IPS-15b (cell line): ENCODE results near the gene SLFN12L.
"Not testable (repeated sequence)": the region's sequence is repeated elsewhere in the genome, so short reads cannot be mapped to it uniquely, and the experiment has no call there.

Experiments
- H3K27me3 ChIP-seq: one replicate; pipeline ENCODE4 v1.6.1; 2013; ENCODE audit warnings: low read length; ENCODE audit not compliant: control insufficient read depth, insufficient read depth
- H3K36me3 ChIP-seq: one replicate; pipeline ENCODE4 v1.6.1; 2013; ENCODE audit warnings: low read length; ENCODE audit not compliant: control insufficient read depth, insufficient read depth
- H3K4me1 ChIP-seq: one replicate; pipeline ENCODE4 v1.6.1; 2013; ENCODE audit warnings: mild to moderate bottlenecking, low read length; ENCODE audit not compliant: control insufficient read depth, insufficient read depth
- H3K4me3 ChIP-seq: one replicate; pipeline ENCODE4 v1.5.1; 2013; ENCODE audit warnings: low read depth, low read length
- H3K9ac ChIP-seq: one replicate; pipeline ENCODE4 v1.6.1; 2013; ENCODE audit warnings: low read depth, mild to moderate bottlenecking, low read length
- H3K9me3 ChIP-seq: one replicate; pipeline ENCODE4 v1.6.1; 2013; ENCODE audit warnings: mild to moderate bottlenecking, low read length; ENCODE audit not compliant: control insufficient read depth, insufficient read depth

The SLFN12L gene

DNA sequence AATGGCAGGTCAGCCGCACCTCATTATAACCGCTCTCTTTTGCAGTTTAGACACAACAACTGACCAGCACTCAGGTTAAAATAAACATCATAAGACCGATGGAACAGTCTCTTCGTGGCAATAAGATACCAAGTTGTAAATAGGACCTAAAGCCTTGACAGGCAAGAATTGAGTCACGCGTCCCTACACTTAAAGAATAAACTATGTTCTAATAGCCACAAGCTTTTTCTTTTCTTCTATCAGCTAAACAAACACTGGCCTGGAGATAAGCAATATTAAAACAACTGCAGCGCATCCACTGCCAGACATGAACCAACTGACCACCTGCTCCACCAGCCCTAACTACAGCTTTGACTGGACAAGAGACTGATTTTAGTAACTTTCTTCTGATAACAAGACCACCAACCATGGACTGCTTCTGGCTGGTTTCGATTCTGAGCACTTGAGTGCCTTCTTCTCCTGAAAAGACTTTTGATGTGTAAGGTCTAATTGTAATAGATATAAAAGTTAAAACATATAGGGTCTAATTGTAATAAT is 17.5 kb downstream of the SLFN12L start:
- Histone ChIP-seq H3K36me3 (no peaks in the 10 kb centered on the region), H3K9ac (no peak overlapping the region), H3K4me3 (no peak overlapping the region), H3K27me3 (peaks cover 13% of the 10 kb centered on the region), H3K4me1 (peaks cover 2% of the 10 kb centered on the region), H3K9me3 (no peaks in the 10 kb centered on the region)

DNA sequence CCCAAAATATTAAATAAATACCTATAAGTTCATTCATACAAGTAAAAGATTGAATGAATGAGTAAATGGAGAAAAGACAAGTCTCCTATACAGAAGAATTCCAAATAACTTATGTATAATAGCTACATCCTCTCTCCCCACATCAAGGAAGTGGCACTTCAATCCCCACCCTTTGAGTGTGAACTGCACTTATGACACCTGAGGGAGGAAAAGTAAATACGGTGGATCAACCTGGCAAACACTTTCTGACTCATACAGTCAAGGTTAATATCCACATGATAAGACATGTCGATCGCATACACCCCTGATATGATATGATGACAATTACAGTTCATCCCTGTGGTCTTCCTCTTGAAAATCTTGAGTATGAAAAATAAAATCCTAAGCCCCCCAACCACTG is 18.0 kb downstream of the SLFN12L start:
- H3K9ac ChIP-seq: no peak overlapping the region
- H3K36me3 ChIP-seq: no peaks in the 10 kb centered on the region
- no peaks in the 10 kb centered on the region for H3K9me3 ChIP-seq
- H3K4me1 ChIP-seq: peaks cover 2% of the 10 kb centered on the region
- H3K4me3 ChIP-seq: no peak overlapping the region
- H3K27me3 ChIP-seq: peaks cover 18% of the 10 kb centered on the region

GRCh38 chr17:35518431-35518830 is 19.0 kb downstream of the SLFN12L start:
- H3K9me3 ChIP-seq, H3K9ac ChIP-seq, H3K36me3 ChIP-seq, H3K4me3 ChIP-seq, H3K4me1 ChIP-seq: not testable (repeated sequence)
- peaks cover 19% of the 10 kb centered on the region for H3K27me3 ChIP-seq

- Histone ChIP-seq H3K9me3 (no peaks in the 10 kb centered on the region), H3K4me3 (no peak overlapping the region), H3K27me3 (peaks cover 19% of the 10 kb centered on the region), H3K36me3 (no peaks in the 10 kb centered on the region), H3K9ac (no peak overlapping the region), H3K4me1 (no peaks in the 10 kb centered on the region)
Measured at GRCh38 chr17:35515027-35515426, 22.5 kb downstream of the SLFN12L start.

DNA sequence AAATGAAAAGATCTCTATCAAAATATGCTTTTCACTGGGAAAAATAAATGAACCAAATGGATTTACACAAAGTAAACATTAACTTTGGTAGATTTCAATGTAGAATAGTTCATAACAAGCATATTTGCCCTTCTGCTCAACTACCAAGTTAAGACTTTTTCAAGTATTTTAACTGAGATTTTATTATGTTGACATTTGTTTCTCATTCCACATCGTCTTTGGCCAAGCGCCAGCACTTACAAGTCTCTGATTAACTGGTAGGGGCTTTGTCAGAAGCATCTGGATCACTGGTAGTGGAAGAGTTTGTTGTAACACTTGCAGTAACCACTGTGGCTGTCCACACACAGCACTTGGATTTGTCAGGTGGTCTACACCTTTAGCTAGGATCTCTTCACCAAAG is 22.9 kb downstream of the SLFN12L start:
- H3K4me1 ChIP-seq: no peaks in the 10 kb centered on the region
- H3K9ac ChIP-seq: no peak overlapping the region
- no peak overlapping the region for H3K4me3 ChIP-seq
- H3K36me3 ChIP-seq: no peaks in the 10 kb centered on the region
- peaks cover 18% of the 10 kb centered on the region for H3K27me3 ChIP-seq
- no peaks in the 10 kb centered on the region for H3K9me3 ChIP-seq

GRCh38 chr17:35510052-35510451 is 27.4 kb downstream of the SLFN12L start:
- no peak overlapping the region for H3K9ac ChIP-seq
- no peaks in the 10 kb centered on the region for H3K4me1 ChIP-seq
- H3K27me3 ChIP-seq: peaks cover 19% of the 10 kb centered on the region
- H3K4me3 ChIP-seq: no peak overlapping the region
- no peaks in the 10 kb centered on the region for H3K36me3 ChIP-seq
- no peaks in the 10 kb centered on the region for H3K9me3 ChIP-seq

- H3K9ac ChIP-seq, H3K9me3 ChIP-seq, H3K36me3 ChIP-seq, H3K4me1 ChIP-seq, H3K4me3 ChIP-seq: not testable (repeated sequence)
- peaks cover 26% of the 10 kb centered on the region for H3K27me3 ChIP-seq
Measured at GRCh38 chr17:35507714-35508113, 29.8 kb downstream of the SLFN12L start.

DNA sequence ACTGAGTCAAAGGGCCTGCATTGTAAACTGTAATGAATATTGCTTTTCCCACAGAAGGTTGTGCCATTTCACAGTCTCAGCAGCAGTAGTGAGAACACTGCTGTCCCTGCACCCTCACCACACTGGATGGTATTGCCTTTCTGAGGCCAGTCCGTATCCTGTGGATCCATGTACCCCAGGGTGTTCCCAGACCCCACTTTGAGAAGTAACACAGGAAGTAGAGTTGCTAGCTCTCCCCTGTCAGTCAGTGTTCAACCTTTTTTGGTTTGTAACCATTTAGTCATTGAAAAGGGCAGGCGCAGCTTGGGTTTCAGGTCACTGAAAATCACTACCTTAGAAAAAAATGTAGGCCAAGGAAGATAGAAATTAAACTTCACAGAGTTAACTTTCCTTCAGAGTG is 37.9 kb downstream of the SLFN12L start:
- no peaks in the 10 kb centered on the region for H3K4me1 ChIP-seq
- H3K9ac ChIP-seq: no peak overlapping the region
- H3K36me3 ChIP-seq: no peaks in the 10 kb centered on the region
- H3K9me3 ChIP-seq: no peaks in the 10 kb centered on the region
- H3K4me3 ChIP-seq: no peak overlapping the region
- H3K27me3 ChIP-seq: peaks cover 87% of the 10 kb centered on the region

GRCh38 chr17:35498448-35499178 is 38.9 kb downstream of the SLFN12L start:
- no peak overlapping the region for H3K9ac ChIP-seq
- no peaks in the 10 kb centered on the region for H3K9me3 ChIP-seq
- no peaks in the 10 kb centered on the region for H3K36me3 ChIP-seq
- peaks cover 90% of the 10 kb centered on the region for H3K27me3 ChIP-seq
- H3K4me1 ChIP-seq: no peaks in the 10 kb centered on the region
- H3K4me3 ChIP-seq: peak overlapping the region; percentile 49

- H3K4me3 ChIP-seq: peak overlapping the region; percentile 39
- H3K27me3 ChIP-seq: peaks cover 98% of the 10 kb centered on the region
- H3K9me3 ChIP-seq: no peaks in the 10 kb centered on the region
- no peaks in the 10 kb centered on the region for H3K36me3 ChIP-seq
- H3K4me1 ChIP-seq: no peaks in the 10 kb centered on the region
- no peak overlapping the region for H3K9ac ChIP-seq
Measured at GRCh38 chr17:35496451-35497290, 40.8 kb downstream of the SLFN12L start.

DNA sequence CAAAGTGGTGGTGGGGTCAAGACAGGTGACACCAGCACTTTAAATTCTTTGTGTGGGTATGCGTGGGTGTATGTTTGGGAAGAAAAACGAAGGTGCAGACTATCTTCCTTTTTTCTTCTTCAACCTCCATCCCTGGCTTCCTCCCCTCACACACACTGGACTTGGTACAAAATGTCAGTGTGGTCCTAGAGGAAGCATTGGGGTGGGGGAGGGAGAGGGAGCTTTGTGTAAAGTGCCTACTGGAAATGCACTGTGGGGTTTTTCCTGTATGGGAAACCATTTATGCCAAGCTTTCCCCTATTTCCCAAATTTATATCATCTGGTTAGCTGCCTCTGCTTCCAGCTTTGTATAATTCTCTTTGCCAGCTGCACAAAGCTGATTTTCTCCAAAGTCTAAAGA is 44.4 kb downstream of the SLFN12L start:
- H3K4me1 ChIP-seq: no peaks in the 10 kb centered on the region
- H3K36me3 ChIP-seq: no peaks in the 10 kb centered on the region
- no peaks in the 10 kb centered on the region for H3K9me3 ChIP-seq
- H3K4me3 ChIP-seq: no peak overlapping the region
- no peak overlapping the region for H3K9ac ChIP-seq
- H3K27me3 ChIP-seq: peaks cover 98% of the 10 kb centered on the region

DNA sequence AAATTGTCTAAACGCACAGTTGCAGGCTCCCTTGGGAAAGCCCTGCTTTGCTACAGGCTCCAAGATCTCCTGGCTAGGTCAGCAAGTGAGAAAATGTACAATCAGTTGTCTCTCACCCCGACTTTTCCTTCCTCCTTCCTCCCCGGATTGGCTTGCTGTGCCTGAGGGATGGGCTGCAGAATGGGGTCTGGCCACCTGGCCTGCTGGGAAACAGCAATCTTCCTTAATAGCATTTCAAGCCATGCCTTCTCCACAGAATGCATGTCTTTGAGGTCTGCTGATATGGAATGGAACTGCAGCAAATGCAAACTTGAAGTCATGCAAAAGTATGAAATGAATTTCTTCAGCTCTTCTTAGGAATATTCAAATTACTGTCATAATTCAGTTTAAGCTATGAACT is 46.1 kb downstream of the SLFN12L start:
- no peak overlapping the region for H3K9ac ChIP-seq
- H3K4me3 ChIP-seq: no peak overlapping the region
- peaks cover 99% of the 10 kb centered on the region for H3K27me3 ChIP-seq
- no peaks in the 10 kb centered on the region for H3K36me3 ChIP-seq
- H3K9me3 ChIP-seq: no peaks in the 10 kb centered on the region
- no peaks in the 10 kb centered on the region for H3K4me1 ChIP-seq
